Inferior parietal cortex (tissue), 1 donor: Measurements from ENCODE around the gene ZDHHC3.
"Not testable (repeated sequence)": the region's sequence is repeated elsewhere in the genome, so short reads cannot be mapped to it uniquely, and the experiment has no call there.

Experiments used
- DNase-seq: peaks from one replicate; pipeline ENCODE4 v3.0.0-alpha.2; 2016; ENCODE audit errors: extremely low spot score

ZDHHC3 gene

DNA sequence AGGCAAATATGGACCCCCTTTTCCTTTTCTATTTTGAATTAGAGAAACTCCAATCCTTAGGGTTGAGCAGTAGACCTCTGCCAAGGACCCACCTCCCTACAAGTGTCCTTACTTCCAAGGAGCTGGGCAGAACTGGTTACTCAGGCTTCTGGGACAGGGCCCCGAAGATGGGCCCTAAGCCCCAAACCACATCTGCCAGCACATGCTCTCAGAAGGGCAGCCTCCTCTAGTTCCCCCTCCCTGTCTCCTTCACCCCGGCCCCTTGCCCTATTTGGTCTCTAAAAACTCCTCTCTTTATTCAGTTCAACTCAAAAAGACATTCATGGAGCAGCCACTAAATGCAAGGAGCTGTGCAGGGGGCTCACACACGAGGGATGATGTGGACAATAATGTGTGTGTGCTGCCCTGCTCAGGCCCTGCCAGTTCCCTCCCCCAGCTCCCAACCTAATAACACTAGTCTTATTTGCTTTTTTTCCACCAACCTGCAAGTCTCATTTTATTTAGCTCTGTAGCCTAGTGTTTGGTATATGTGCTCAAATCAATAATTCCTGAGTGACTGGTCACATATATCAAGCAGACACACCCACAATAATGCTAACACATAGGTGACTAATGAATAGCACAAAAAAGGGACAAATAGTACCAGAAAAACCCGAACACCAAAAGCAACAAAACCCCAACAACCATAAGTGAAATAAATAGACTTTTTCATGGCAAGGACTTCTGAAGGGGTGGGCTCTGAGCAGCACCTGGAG is 12.2 kb downstream of the ZDHHC3 start:
- DNase-seq, result no peak

DNA sequence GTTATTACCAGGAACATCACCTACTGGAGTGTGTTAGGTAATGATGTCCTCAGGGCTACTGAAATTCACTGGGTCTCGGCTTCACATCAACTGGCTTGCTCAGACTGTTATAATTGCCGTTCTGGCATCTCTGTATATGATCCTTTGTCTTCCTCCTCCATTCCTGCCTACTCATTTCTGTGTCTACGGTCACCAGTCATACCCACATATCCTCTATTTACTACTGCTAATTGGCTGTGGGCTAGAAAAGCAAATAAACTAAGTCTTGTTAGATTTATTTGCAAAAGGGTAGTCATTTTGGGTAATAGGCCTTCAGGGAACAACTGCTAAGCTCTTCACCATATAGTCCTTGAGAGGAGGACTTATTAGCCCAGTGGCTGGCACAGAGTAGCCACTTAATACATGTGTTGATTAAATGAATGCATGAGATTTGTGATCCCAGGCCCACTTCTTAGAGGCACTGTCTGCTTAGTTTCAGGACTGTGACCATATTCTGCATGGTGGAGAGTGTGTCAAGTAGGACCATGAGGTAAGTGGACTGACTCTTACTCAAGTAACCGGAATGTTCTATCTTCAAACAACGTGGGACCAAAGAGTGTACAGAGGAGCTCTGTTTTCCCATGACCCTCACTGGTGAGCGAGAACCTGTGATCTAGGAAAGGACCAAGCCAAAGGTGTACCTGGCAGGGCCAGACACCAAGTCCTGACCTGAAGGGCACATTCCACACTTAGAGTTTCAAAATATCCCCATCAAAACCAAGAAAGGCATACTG is 13.2 kb downstream of the ZDHHC3 start:
- DNase-seq, result no peak

DNA sequence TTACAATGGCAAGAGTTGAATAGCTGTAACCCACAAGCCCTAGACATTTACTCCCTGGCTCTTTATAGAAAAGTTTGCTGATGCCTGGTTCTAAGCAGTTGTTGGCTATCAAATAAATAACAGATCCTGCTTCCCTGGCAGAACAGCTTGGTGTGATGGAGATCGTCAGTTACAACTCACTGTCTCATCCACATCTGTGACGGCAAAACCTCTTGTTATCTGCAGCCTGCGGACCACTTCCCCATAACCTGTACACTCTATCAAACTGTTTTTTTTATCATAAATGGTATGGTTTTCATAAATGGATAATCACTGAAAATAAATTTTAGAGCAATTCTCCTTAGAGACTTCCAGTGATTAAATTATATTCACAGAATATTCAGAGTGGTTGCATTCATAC is 14.1 kb downstream of the ZDHHC3 start:
- DNase-seq, result no peak

DNA sequence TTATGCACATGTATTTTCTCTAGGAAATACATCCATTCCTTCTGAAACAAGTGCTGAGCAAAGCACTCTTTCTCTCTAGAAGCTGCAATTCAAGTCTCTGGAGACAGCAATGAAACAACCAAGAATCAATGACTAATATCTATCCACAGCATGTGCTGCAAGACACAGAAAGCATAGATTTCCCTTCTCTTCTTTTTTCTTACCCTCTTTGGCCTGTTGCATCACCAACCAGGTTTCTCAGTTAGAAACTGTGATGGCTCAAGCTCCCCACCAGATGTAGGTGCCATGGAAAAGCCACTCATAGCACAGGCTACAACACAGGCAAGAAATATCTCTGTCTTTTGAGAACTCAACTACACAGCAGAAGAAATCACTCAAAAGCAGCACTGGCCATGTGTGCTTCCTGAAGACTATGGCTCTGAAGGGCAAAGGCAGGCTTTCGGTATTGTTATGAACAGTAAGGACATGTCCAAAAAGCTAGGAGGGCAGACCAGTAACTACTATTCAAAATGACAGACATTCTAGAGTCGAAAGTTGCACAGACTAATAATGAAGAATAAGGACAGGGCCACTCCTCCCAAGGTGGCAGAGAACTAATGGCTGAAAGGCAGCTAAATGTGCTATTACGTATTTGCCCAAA is 15.5 kb downstream of the ZDHHC3 start:
- DNase-seq, result no peak

GRCh38 chr3:44958386-44958785 is 17.6 kb downstream of the ZDHHC3 start:
- DNase-seq, result no peak

DNA sequence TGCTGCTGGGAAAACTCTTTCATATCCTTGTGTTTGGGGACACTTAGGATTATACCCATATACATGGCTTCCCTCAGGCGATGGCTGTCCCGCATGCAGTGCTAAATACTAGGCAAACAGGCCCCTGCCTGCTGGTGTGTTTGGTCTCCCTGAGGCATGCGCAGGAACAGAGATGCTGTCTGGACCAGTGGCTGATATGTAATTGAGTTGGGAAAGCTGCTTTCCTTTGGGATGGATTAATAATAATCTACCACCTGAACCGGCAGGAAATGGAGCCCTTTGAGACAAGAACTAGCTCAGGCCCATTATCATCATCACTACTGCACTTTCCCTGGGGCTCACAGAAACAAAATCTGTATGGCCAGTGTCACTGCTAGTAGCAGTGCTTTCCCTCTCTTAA is 18.0 kb downstream of the ZDHHC3 start:
- DNase-seq, result no peak

DNA sequence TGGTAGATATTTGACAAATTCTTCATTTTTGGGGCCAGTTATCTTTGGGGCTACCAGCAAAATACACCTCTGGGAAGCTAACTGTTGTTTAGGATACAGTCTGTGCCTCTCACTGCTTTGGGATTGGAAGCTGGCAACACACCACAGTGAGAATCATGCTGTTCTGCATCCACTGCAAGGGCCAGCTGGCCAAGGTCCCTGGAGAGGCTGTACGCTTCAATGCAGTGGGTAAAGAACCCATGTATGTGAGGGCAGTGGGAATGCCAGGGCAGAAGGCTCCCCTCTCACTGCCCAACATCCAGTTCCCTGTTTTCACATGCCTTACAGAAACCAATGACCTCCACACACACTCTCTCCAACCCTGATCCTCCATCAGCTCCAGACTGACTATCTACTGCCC is 20.1 kb downstream of the ZDHHC3 start:
- DNase-seq, result no peak

DNA sequence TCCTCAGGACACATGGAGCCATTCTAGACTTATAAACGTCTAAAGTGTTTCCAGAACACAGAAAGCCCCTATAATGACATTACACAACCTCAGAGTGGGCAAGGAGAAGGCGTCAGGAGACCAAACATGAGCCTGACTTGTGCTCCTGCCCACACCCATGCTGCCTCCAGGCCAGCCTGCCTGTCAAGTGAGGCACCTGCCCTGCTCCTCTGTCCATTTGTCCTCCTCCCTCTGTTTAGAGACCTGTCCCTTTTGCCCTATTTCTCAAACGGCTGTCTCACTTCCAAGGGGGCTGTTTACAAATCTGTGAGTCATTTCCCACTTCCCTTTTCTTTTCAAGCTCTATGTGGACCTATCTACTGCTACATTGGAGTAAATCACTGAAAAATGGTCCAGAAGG is 21.0 kb downstream of the ZDHHC3 start:
- no peak for DNase-seq

GRCh38 chr3:44954304-44954703 is 21.7 kb downstream of the ZDHHC3 start:
- no peak for DNase-seq

GRCh38 chr3:44952689-44953088 is 23.3 kb downstream of the ZDHHC3 start:
- DNase-seq, result no peak

GRCh38 chr3:44950275-44950734 is 25.7 kb downstream of the ZDHHC3 start:
- DNase-seq, result no peak

GRCh38 chr3:44949770-44950169 is 26.2 kb downstream of the ZDHHC3 start:
- DNase-seq, result not testable (repeated sequence)

DNA sequence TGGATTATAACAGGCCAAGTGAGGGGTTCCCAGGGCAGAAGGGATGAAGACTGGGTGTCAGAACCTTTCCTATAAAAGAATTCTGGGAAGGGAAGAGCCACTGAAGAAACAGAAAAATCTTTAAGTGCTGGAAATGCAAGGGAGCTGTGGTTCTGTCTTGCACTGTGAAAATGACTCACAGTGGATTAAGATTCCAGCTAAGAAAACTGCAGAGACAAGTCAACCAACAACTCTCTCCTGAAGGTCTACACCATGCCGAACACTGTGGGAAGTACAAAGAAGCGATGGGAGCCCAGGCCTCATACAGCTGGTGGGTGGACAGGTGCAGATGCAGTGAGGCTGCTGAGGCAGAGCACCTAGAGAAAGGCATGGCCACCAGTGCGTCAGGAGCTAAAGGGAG is 27.7 kb downstream of the ZDHHC3 start:
- DNase-seq, result no peak

- DNase-seq, result no peak
Measured at GRCh38 chr3:44942202-44942921, 33.6 kb downstream of the ZDHHC3 start.

- DNase-seq, result no peak
Measured at GRCh38 chr3:44939581-44940036, 36.4 kb downstream of the ZDHHC3 start.

DNA sequence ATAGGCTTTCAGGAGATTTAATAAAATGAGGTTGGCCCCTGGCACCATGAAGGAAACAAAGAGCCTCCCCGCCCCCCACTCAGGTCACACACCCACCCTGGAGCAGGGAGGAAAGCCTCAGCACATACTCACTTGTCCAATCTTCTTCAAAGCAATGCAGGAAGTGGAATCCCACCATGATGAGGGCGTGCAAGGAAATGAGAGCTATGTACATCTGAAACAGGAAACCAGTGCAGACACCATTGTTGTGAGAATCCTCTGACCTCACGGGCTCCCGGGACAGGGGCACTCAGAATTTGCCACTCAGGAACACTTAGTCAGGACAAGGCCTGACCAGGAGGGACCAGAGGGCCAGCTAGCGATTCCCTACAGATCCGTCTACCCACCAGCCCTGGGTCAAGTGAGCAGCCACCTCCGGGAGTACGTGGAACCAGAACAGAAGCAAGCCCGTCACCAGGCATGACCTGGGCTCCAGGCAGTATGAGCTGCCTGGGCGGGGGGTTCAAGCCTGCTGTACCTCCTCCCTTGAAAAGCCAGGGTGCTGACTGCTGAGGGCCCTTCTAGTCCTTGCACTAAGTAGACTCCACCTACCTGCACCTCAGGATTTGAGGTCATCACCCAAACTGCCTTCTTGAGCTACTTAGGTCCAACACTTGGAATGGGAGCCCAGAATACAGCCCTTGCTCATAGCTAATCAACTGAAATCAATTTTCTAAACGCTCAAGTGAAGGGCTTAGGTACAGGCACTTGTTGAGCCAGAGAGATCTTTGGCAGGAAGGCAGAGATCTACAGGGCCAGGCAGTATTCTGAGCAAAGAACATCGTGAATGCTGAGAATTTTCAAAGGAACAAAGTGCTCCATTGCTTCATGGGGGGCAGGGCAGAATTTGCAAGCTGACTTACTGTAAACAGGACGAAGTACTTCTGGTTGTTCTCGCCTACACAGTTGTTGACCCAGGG is 42.7 kb downstream of the ZDHHC3 start:
- no peak for DNase-seq

DNA sequence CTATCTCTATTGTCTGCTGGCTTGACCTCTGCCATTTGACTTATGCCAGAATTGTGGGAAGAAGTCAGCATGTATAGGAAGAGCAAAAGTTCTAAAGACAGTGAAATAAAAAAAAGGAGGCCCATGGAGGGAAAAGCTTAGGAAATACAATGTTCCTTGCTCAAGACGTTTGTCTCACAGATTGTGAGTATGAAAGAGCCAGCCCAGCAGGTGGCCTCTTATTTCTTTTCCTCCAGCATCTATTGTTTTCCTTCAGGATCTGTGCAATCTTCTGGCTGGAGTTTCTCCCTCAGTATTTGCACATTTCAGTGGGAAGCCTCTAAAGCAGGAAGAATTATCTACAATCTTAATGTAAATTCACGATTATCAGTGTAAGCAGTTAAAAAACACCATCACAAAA is 43.7 kb downstream of the ZDHHC3 start:
- DNase-seq, result no peak

- DNase-seq, result no peak
Measured at GRCh38 chr3:44931791-44932190, 44.2 kb downstream of the ZDHHC3 start.

DNA sequence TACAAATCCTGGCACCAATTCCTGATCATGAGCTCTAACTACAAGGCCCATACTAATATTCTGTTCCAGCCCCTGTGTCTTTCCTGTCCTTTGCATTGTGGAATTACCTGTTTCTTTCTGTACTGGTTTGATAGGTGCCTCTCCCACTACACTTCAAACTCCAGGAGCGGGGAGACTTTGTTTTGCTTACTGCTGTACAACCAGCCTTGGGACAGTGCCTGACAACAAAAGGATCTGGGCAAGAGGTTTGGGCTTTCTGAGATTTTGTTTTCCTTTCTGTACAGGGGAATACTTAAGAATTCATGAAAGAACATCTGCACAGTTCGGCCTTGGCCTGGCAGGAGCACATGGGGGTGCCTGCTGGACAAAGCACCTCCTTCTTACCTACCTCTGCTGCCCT is 45.1 kb downstream of the ZDHHC3 start:
- DNase-seq, result no peak

- DNase-seq, result no peak
Measured at GRCh38 chr3:44929782-44930181, 46.2 kb downstream of the ZDHHC3 start.

DNA sequence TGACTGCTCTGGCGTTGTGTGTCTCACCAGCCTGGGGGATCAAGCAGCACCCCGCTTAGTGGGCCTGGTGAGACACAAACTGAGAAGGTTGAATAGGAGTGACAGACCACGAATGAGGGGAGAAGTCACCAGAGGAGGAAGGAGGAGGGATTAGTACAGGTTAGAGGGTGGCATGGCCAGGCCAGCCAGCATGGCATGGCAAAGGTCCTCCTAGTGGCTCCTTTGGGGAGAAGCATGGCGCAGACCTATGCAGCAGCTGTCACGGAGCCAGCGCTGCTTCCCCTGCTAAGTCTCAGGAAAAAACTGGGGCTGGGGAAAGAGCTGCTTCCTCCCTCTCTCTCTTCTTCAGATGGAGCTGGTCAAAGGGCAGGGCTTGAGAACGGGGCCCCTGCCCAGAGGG is 48.6 kb downstream of the ZDHHC3 start:
- DNase-seq, result no peak
